Measurements from ENCODE around the gene TTYH1.

The TTYH1 gene

DNA sequence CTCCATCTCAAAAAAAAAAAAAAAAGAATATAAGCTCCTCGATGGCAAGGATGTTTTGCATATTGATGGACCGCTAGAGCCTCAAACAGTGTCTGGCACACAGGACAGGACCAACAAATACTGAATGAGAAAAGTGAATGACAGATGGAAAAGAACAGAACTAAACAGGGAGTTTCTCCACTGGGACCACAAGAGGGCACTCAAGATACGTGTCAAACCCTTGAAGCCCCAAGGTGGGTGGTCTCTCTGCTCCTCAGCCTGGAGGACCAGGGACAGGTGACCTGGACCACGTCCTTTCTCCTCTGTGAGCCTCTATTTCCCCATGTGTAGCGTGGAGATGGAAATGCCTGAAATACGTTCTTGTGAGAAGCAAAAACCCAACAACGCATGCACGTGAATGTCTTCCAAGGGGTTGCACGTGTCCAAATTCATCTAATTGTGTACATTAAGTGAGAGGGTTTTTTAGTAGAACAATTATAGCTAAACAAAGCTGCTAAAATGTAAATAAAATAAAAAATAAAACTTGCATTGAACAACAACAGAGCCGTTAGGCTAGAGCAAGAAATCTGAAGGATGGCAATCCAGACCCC, 63.5 kb downstream of the TTYH1 start:
- Histone ChIP-seq H3K4me2 (ENCODE audit: low read length) (no peak overlapping the region), H3K4me1 (no peaks in the 10 kb centered on the region), H3K9ac (no peak overlapping the region), H3K36me3 (ENCODE audit: control insufficient read depth, insufficient read depth, low read length) (no peaks in the 10 kb centered on the region), H3K79me2 (no peaks in the 10 kb centered on the region), H3K4me3 (ENCODE audit: low read depth, low read length) (no peak overlapping the region), H3K9me3 (ENCODE audit: control insufficient read depth, low read length) (no peaks in the 10 kb centered on the region), H3K27ac (no peak overlapping the region), H2AFZ (no peak overlapping the region), H3K27me3 (ENCODE audit: control insufficient read depth, insufficient read depth, low read length) (no peaks in the 10 kb centered on the region)
- TF ChIP-seq, protein P1, sequence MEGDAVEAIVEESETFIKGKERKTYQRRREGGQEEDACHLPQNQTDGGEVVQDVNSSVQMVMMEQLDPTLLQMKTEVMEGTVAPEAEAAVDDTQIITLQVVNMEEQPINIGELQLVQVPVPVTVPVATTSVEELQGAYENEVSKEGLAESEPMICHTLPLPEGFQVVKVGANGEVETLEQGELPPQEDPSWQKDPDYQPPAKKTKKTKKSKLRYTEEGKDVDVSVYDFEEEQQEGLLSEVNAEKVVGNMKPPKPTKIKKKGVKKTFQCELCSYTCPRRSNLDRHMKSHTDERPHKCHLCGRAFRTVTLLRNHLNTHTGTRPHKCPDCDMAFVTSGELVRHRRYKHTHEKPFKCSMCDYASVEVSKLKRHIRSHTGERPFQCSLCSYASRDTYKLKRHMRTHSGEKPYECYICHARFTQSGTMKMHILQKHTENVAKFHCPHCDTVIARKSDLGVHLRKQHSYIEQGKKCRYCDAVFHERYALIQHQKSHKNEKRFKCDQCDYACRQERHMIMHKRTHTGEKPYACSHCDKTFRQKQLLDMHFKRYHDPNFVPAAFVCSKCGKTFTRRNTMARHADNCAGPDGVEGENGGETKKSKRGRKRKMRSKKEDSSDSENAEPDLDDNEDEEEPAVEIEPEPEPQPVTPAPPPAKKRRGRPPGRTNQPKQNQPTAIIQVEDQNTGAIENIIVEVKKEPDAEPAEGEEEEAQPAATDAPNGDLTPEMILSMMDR (IDR thresholded peaks at IDR 0.05), result peak; percentile 38

DNA sequence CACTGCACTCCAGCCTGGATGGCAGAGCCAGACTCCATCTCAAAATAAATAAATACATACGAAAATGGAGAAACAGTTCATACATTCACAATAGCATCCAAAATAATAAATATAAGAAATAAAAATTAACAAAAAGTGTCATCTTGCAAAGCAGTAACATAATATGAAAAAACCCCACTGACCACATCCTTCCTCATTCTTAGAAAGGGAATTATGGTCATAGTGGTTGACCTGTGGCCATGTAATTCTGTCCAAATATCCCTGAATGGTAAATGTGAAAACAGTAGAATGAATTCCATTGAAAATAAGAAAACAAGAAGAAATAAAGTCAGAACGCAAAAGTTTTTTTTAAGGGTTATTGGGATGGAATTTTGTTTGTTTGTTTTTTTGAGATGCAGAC, 64.8 kb downstream of the TTYH1 start:
- Histone ChIP-seq H3K9ac (no peak overlapping the region), H3K79me2 (no peaks in the 10 kb centered on the region), H3K27ac (no peak overlapping the region), H3K4me3 (ENCODE audit: low read depth, low read length) (no peak overlapping the region), H3K4me1 (no peaks in the 10 kb centered on the region), H3K9me3 (ENCODE audit: control insufficient read depth, low read length) (no peaks in the 10 kb centered on the region), H3K27me3 (ENCODE audit: control insufficient read depth, insufficient read depth, low read length) (no peaks in the 10 kb centered on the region), H2AFZ (no peak overlapping the region), H3K4me2 (ENCODE audit: low read length) (no peak overlapping the region), H3K36me3 (ENCODE audit: control insufficient read depth, insufficient read depth, low read length) (no peaks in the 10 kb centered on the region)
- TF ChIP-seq, protein P1 (IDR thresholded peaks at IDR 0.05), result no peak

- no peaks in the 10 kb centered on the region for H3K79me2 ChIP-seq
- H3K36me3 ChIP-seq (ENCODE audit: control insufficient read depth, insufficient read depth, low read length), result no peaks in the 10 kb centered on the region
- no peak overlapping the region for H3K27ac ChIP-seq
- no peak overlapping the region for H3K4me2 ChIP-seq (ENCODE audit: low read length)
- TF ChIP-seq, protein P1 (IDR thresholded peaks at IDR 0.05), result peak; percentile 68
- H3K9me3 ChIP-seq (ENCODE audit: control insufficient read depth, low read length), result no peaks in the 10 kb centered on the region
- no peak overlapping the region for H3K9ac ChIP-seq
- H3K4me3 ChIP-seq (ENCODE audit: low read depth, low read length), result no peak overlapping the region
- H3K4me1 ChIP-seq, result no peaks in the 10 kb centered on the region
- no peaks in the 10 kb centered on the region for H3K27me3 ChIP-seq (ENCODE audit: control insufficient read depth, insufficient read depth, low read length)
- peak overlapping the region; percentile 67 for H2AFZ ChIP-seq
These were observed 66.2 kb downstream of the TTYH1 start for GRCh38 chr19:54481326-54481930.

- H3K9me3 ChIP-seq (ENCODE audit: control insufficient read depth, low read length), result no peaks in the 10 kb centered on the region
These were observed 67.6 kb downstream of the TTYH1 start for GRCh38 chr19:54482889-54483288.

More at GRCh38 chr19:54482889-54483288, 67.6 kb downstream of the TTYH1 start:
- TF ChIP-seq, protein P1 (IDR thresholded peaks at IDR 0.05), result no peak
- Histone ChIP-seq H3K36me3 (ENCODE audit: control insufficient read depth, insufficient read depth, low read length) (no peaks in the 10 kb centered on the region), H2AFZ (no peak overlapping the region), H3K4me2 (ENCODE audit: low read length) (no peak overlapping the region), H3K79me2 (no peaks in the 10 kb centered on the region), H3K9ac (no peak overlapping the region), H3K27ac (no peak overlapping the region), H3K4me1 (no peaks in the 10 kb centered on the region), H3K27me3 (ENCODE audit: control insufficient read depth, insufficient read depth, low read length) (no peaks in the 10 kb centered on the region), H3K4me3 (ENCODE audit: low read depth, low read length) (no peak overlapping the region)
